AG20443 (cell line): ENCODE measurements around the gene CTNNA1.
"Not testable (repeated sequence)": the region's sequence is repeated elsewhere in the genome, so short reads cannot be mapped to it uniquely, and the experiment has no call there.

Experiments
- DNase-seq: peaks from one replicate; pipeline ENCODE4 v3.0.0; 2012; ENCODE audit warnings: low spot score, mixed read lengths

The CTNNA1 gene

DNA sequence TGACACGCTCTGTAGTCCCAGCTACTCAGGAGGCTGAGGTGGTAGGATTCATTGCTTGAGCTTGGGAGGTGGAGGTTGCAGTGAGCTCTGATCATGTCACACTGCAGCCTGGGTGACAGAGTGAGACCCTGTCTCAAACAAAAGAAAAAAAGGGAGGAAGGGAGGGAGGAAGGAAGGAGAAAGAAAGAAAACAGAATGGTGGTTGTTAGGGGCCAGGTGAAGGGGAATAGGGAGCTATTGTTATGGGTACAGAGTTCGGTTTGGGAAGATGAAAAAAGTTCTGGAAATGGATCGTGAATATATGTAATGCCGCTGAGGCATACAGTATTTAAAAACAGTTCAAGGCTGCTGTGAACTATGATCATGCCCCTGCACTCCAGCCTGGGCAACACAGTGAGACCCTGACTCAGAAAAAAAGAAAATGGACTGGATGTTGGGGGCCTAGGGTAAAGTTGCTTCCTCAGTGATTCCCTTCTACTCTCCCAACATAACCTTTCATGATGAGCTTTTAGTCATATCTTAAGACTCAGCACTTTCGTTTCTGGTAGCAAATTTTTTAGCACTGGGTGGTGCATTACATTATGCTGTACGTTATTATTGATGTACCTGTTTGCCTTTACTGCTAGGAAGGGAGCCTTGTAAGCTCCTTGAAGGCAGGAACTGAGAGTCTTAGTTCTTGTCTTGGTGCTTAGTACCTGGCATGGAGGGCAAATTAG lies 4.0 kb downstream of the CTNNA1 start:
- no peak for DNase-seq

DNA sequence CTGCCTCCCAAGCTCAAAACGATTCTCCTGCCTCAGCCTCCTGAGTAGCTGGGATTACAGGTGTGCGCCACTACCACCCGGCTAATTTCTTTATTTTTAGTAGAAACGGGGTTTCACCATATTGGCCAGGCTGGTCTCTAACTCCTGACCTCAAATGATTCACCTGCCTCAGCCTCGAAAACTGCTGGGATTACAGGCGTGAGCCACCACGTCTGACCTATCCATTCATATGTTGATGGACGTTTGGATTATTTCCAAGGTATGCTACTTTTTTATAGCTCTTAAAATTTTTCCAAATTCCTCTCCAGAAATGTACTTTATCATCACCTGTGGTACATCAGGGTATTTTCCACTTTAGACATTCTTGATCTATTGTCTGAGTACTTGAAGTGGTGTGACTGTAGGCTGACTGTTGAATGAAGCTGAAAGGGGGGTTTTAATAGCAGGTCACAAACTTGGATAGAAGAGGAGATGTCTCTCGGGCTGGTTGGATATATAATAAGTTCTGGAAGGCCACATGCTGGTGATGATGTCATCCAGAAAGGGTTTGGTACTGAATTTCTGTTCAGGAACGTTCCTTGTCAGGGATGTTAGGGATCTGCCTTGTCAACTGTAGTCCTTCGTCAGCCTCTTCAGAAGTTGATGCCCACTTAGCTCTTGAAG lies 7.4 kb downstream of the CTNNA1 start:
- no peak for DNase-seq

DNA sequence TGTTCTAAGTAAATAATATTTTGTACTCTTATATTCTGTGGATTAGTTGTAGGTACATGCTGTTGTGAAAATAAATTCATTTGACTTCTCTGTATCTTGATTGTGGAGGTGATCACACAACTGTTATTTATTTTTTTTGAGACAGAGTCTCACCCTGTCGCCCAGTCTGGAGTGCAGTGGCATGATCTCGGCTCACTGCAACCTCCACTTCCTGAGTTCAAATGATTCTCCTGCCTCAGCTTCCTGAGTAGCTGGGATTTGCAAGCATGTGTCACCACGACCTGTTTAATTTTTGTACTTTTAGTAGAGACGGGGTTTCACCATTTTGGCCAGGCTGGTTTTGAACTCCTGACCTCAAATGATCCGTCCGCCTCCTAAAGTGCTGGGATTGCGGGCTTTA lies 7.9 kb downstream of the CTNNA1 start:
- DNase-seq = not testable (repeated sequence)

DNA sequence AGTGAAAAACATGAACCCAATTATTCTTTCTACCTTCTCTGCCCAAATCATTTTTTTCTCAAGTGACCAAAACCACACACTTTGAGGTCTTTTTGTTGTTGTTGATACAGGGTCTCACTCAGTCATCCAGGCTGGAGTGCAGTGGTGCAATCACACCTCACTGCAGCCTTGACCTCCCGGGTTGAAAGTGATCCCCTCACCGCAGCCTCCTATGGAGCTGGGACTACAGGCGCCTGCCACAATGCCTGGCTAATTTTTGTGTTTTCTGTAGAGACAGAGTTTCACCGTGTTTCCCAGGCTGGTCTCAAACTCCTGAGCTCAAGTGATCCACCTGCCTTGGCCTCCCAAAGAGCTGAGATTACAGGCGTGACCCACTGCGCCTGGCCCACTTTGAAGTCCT lies 8.4 kb downstream of the CTNNA1 start:
- DNase-seq = not testable (repeated sequence)

DNA sequence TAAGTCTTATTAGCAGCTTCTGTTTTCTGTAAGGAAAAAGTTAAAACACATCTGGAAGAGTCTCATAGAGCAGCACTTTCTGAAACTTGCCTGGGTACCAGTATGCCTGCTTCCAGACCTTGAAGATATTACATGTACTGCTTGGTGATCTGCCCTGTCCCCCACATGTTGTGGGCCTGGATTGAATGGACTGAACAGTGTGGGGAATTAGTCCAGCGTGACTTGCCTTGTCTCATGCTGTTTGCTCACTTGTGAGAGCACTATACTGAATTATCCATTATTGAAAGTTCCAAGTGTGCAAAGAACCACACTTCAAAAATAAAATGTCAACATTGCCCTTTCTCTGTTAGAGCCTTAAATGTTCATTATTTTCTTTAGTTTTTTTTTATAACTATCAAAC lies 8.9 kb downstream of the CTNNA1 start:
- DNase-seq = no peak

DNA sequence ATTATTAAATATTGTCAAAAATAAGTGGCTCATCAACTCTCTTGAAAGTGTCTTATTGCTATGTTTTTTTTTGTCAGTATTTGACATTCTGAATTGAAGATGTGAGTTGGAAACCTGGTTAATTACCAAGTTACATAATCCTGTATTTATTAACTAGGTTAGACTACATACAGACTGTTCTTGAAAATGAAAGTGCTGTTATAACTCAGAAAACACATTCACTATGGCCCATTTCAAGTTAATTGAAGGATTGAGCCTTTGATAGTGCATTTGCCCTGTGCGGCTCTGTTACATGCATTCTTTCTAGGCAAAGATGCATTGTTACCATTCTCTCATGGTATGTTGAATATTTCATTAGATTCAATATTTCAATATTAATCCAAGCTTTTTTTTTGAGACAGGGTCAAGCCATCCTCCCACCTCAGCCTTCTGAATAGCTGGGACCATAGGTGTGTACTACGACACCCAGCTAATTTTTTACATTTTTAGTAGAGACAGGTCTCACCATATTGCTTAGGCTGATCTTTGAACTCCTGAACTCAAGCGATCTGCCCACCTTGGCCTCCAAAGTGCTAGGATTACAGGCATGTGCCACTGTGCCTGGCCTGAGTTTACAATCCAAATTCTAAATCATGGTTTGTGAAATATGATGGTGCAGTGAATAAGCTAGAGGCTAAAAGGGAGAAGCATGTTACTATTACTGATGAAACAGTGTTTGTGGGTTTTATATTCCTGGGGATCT lies 10.0 kb downstream of the CTNNA1 start:
- DNase-seq = no peak

DNA sequence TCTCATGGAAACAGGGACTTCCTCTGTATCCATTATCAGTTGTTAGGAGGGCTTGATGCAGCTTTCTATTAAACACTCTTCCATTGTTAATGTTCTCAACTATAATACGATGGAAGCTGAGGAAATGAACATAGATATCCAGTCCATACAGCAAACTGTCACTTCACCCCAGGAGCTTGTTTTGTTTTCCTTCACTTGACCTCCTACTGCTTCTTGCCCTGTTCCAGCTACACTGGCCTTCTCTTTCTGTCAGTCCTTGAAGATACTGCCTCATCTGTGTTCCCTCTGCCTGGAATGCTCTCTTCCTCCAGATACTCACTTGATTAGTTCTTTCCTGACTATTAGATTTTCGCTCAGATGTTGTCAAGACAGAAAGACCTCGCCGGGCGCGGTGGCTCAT lies 17.1 kb downstream of the CTNNA1 start:
- no peak for DNase-seq

DNA sequence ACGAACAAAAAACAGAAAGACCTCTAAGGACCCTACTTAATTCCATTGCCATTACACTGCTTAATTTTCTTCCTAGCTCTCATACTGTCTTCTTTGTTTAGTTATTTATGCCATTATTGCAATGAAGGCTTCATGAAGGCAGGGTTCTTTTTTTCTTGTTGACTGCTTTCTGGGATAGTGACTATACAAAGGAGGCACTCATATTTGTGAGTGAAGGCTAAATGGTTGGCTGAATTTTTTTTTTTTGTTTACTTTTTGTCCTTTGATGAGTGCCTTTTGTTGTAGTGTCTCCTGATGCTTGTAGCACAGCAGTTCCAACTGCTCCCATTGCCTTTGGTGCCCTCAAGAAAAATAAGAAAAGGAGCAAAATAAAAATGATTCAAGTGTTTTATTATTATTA lies 17.8 kb downstream of the CTNNA1 start:
- DNase-seq = no peak

DNA sequence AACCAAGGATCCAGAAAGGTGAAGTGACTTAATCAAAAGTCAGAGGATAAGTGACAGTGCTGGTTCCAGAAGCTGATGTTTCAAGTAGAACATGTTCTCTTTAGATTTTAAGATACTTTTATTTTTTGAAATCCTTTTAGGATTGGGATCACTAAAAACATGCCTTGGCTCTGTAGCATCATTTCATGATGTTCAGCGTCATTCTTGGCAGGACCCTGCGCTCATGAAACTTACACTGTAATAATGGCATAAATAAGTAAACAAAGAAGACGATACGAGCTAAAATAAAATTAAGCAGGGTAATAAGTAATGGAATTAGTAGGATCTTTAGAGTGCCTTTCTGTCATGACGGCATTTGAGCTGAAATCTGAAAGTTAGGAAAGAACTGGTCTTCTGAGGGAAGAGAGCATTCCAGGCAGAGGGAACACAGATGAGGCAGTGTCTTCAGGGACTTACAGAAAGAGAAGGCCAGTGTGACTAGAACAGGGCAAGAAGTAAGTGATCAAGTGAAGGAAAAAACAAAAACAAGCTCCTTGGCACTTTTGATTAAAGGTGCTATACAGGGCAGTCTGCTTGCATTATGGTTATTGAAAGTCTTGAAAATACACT lies 19.9 kb downstream of the CTNNA1 start:
- DNase-seq = no peak

DNA sequence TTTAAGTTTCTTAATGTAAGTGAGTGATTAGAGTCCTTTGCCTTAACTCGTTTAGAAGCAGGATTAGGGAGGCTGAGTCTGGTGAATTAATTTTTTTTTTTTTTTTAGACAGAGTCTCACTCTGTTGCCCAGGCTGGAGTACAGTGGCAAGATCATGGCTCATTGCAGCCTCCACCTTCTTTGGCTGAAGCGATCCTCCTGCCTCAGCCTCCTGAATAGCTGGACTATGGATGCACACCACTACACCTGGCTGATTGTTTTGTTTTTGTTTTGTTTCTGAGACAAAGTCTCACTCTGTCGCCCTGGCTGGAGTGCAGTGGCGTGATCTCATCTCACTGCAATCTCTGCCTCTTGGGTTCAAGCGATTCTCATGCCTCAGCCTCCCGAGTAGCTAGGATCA lies 20.4 kb downstream of the CTNNA1 start:
- not testable (repeated sequence) for DNase-seq

DNA sequence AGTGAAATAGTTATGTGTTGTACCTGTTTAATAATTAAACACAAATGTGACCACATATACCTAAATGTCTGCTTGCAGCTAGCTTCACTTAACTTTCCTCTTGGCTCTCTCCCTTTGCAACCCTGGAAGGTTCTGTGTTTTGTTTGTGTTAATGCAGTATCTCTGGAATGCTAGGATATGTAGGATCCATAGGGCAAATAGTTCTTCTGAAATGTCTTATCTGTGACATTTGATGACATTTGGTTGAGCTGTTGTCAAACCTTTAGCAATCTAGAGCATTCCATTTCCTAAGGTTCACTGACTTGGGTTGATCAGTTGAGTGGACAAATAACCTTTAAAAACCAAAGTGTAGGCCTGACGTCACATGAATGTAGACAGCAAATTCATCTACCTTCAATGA lies 21.8 kb downstream of the CTNNA1 start:
- no peak for DNase-seq

DNA sequence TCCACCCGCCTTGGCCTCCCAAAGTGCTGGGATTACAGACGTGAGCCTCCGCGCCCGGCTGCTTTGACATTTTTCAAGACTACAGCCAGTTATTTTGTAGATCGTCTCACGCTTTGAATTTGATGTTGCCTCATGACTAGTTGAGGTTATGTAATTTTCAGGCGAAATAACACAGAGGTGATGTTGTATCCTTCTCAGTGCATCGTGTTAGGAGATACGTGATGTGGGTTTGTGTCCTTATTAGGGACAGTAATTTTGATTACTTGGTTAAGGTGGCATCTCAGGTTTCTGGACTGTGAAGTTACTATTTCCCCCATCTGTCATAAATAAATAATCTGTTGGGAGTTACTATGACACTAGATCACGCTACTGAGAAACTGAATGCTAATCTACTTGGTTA lies 25.0 kb downstream of the CTNNA1 start:
- no peak for DNase-seq

DNA sequence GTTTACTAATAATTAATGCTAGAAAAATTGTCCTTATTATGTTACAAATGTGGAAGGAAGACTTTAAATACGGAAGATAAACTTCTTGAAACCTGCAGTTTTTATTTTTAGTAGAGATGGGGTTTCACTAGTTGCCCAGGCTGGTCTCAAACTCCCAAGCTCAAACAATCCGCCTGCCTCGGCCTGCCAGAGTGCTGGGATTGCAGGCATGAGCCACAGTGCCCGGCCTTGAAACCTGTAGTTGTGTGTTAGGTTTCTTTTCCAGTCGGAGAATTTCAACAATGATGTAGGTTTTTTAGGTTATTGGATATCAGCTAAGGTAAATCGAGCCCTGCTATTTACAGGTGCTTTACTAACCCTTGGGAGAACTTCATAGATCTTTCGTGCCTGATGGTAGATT lies 30.8 kb downstream of the CTNNA1 start:
- DNase-seq = no peak

DNA sequence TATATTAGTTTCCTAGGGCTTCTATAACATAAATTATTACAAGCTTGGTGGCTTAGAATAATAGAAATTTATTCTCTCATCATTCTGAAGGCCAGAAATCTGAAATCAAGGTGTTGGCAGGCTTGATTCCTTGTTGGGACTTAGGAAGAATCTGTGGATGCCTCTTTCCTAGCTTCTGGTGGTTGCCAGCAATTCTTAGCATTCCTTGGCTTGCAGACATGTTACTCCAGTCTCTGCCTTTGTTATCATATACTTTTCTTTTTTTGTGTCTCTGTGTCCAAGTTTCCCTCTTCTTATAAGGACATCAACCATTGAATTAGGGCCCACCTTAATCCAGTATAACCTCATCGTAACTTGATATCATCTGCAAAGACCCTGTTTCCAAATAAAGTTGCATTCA lies 31.4 kb downstream of the CTNNA1 start:
- no peak for DNase-seq

DNA sequence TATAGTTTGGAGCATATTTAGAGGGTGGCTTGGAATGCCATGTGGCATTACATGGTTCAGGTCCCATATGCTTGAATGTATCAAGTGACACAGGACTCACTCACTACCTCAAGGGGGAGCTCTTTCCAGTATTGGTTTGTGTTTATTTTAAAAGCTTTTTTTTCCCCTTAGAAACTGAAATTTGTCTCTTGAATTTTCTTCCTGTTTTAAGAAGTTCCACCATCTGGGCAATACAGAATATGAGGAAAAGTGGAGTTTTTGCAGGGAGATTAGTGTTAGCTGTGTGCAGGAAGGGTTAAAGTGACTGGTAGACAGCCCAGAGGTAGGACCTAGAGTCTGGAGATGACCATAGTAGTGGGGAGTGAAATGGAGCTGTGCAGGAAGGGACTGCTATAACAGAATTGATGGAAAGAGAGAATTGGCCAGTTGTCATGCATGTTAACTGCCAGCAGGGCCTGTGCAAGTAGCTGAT lies 36.6 kb downstream of the CTNNA1 start:
- no peak for DNase-seq

DNA sequence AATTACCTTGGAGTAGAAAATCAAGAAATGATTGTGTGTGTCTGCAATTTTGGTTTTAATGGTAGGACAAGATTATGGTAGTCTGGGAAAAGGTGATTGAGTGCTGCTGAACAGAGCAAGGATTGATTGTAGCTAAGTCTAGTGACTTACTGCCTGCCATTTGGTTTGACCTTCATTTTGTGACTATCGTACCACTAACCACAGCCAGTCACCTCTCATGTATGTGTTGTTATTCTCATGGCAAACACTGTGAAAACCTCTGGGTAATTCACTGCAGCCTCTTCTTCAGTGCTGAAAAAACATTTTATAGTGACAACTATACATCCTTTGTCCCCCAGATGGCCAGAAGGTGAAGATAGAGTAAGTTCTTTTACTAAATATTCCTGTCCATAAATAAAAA lies 37.5 kb downstream of the CTNNA1 start:
- DNase-seq = no peak

DNA sequence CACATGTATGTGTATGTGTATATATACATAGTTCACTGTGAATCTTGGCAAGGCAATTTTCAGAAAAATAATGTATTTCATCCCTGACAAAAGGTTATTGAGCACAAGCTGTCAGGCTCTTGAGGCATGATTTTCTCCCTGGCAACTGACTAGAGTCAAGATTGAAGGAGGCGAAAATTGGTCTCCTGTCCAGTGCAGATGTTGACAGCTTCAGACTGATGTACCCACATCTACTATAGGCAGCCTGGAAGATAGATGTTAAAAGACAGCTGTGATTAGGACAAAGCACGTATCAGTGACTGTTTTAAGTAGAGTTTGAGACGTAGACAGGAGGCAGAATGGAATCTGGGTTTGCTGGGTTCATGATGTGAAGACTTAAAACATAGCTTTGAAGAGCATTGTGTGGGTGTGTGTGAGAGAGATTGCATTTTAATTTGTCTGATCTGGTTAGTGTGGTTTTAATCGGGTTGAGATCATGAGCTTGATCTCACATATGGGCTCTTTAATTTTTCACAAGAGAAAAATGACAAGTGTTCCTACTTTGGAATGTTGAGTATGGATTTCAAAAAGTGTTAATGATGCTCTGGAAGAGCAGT lies 39.1 kb downstream of the CTNNA1 start:
- no peak for DNase-seq

DNA sequence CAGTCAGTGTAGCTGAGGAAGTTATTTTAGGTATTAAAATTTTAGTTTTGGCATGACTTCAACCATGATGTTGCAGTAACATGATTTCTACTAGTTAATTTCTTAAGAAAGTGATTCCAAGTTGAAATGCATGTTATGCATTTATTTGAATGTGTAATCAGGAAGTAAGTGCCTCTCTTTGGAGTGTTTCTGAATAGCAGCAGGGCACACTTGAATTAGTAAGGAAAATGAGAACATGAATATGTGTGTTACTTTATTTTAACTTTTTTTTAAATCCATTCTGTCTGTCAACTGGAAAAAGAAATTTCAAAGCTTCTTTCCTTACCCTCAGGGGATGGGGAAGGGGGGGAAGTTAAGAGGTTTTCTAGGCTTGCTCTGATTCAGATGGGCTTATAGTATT lies 40.4 kb downstream of the CTNNA1 start:
- no peak for DNase-seq

DNA sequence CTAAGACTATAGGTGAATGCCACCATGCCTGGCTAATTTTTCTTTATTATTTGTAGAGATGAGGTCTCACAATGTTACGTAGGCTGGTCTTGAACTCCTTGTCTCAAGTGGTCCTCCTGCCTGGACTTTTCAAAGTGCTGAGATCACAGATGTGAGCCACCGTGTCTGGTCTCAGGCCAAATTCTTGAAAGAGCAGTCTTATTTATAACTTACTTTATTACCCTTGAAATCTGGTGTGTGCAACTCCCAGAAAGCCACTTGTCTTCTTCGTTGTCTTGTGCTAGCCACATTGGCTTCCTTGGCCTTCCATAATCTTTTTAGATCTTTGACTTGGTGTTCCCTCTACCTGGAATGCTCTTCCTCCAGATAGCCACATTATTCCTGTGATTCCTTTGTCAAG lies 50.1 kb downstream of the CTNNA1 start:
- DNase-seq = no peak

DNA sequence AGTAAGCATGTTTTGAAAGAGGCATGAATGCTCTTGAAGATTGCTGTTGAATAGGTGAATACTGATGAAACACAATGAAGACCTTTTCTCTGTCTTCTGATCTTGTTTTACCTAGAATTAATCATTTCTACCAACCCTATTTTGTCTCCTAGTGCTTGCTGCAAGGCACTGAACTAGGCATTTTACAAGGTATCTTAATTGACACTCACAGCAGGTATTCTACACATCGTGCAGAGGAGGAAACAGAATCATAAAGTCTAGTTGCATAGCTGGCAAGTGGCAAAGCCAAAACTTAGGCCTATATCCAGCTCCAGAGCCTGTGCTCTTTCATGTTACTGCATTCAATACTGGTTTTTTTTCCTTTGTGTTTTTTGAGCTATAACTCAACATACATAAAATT lies 50.7 kb downstream of the CTNNA1 start:
- no peak for DNase-seq

DNA sequence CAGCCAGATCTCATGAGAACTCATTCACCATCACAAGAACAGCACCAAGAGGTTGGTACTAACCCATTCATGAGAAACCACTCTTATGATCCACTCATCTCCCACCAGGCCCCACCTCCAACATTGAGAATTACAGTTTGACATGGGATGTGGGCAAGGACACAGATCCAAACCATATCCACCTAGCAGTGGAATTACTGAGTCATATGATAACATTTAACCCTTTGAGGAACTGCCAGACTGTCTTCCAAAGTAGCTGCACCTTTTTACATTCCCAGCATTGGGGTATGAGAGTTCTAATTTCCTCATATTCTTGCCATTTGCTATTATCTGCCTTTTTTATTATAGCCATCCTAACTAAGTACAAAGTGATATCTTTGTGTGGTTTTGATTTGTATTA lies 51.9 kb downstream of the CTNNA1 start:
- no peak for DNase-seq

DNA sequence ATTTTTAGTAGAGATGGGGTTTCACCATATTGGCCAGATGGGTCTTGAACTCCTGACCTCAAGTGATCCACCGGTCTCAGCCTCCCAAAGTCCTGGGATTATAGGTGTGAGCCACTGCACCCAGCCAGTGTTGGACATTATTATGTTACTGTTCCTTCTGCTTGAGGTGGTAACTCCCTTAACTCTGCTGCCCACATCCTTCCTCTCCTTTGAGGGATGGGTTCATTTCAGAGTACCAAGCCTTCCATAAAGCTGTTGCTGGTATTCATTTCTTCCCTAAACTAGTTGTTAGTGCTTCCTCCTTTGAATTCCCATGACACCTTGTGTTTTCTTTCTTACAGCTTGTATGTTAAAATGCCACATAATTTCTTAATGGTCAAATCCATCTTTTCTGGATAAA lies 54.0 kb downstream of the CTNNA1 start:
- no peak for DNase-seq
